GM23248 (cell line): ENCODE measurements around the gene FAM124B.

Experiments
- EZH2 ChIP-seq: fragments of 200-600 bp; sonication (generic); IDR thresholded peaks from 2 replicates; pipeline ENCODE4 v1.6.1; 2018; ENCODE audit warnings: antibody characterized with exemption, mild to moderate bottlenecking; ENCODE audit not compliant: insufficient read depth, poor library complexity, severe bottlenecking
- EZH2phosphoT487 ChIP-seq: fragments of 200-600 bp; sonication (generic); IDR thresholded peaks from 2 replicates; pipeline ENCODE4 v1.6.1; 2018; ENCODE audit warnings: antibody characterized with exemption, moderate library complexity, mild to moderate bottlenecking, low read depth; ENCODE audit not compliant: insufficient read depth

DNA sequence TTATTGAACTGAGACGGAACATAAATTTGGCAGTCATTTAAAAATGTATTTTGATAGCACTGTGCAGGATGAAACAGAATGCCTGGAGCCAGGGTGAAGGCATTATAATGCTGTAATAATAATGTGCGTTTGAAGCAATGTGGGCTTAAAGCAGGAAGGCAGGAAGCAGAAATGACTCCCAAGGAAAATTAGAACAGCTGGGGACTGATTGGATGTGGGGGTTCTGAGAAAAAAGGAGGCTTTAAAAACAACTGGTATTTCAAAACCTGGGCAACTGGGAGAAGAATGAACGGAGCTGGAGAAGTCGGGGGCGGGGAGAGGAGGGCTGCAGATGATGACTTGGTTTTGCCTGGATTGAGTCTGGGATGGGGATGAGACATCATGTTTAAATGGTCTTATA, 12.6 kb downstream of the FAM124B start:
- TF ChIP-seq EZH2 (no peak), EZH2phosphoT487 (no peak)
